WTC11 (cell line): Measurements from ENCODE around the gene ATP5F1D.

Experiments used
- CREB1 ChIP-seq: sonication (generic); formaldehyde crosslinking; IDR thresholded peaks from 2 replicates; pipeline ENCODE4 v1.8.0; 2023; ENCODE audit warnings: mild to moderate bottlenecking, missing genetic modification reagents
- FOXP1 ChIP-seq: sonication (generic); formaldehyde crosslinking; IDR thresholded peaks from 2 replicates; pipeline ENCODE4 v1.8.0; 2022; ENCODE audit warnings: missing genetic modification reagents, mild to moderate bottlenecking, moderate library complexity, borderline replicate concordance
- SMAD3 ChIP-seq: sonication (generic); formaldehyde crosslinking; IDR thresholded peaks from 2 replicates; pipeline ENCODE4 v1.8.0; 2022; ENCODE audit warnings: missing genetic modification reagents, mild to moderate bottlenecking, borderline replicate concordance
- SP1 ChIP-seq: sonication (generic); formaldehyde crosslinking; conservative IDR thresholded peaks from 2 replicates; pipeline ENCODE4 v1.8.1; 2022; ENCODE audit warnings: missing genetic modification reagents
- TF ChIP-seq, protein P1 (sequence below): fragments of 200-600 bp; IDR thresholded peaks from 2 replicates; pipeline ENCODE4 v1.8.0; 2022; ENCODE audit warnings: antibody characterized with exemption
- TF ChIP-seq, protein P2 (sequence below): sonication (generic); formaldehyde crosslinking; IDR thresholded peaks from 2 replicates; pipeline ENCODE4 v1.8.0; 2022; ENCODE audit warnings: mild to moderate bottlenecking, missing genetic modification reagents
- TF ChIP-seq, protein P3 (sequence below): sonication (generic); formaldehyde crosslinking; IDR thresholded peaks from 2 replicates; pipeline ENCODE4 v1.8.1; 2022; ENCODE audit warnings: low read depth, missing genetic modification reagents, borderline replicate concordance
- TF ChIP-seq, protein P4 (sequence below): sonication (generic); formaldehyde crosslinking; IDR thresholded peaks from 2 replicates; pipeline ENCODE4 v1.8.1; 2023; ENCODE audit warnings: mild to moderate bottlenecking, missing genetic modification reagents, moderate library complexity
- TF ChIP-seq, protein P5 (sequence below): fragments of 250-450 bp; sonication (Bioruptor Pico); IDR thresholded peaks from 2 replicates; pipeline ENCODE4 v1.8.0; 2021; ENCODE audit warnings: mild to moderate bottlenecking

DNA sequence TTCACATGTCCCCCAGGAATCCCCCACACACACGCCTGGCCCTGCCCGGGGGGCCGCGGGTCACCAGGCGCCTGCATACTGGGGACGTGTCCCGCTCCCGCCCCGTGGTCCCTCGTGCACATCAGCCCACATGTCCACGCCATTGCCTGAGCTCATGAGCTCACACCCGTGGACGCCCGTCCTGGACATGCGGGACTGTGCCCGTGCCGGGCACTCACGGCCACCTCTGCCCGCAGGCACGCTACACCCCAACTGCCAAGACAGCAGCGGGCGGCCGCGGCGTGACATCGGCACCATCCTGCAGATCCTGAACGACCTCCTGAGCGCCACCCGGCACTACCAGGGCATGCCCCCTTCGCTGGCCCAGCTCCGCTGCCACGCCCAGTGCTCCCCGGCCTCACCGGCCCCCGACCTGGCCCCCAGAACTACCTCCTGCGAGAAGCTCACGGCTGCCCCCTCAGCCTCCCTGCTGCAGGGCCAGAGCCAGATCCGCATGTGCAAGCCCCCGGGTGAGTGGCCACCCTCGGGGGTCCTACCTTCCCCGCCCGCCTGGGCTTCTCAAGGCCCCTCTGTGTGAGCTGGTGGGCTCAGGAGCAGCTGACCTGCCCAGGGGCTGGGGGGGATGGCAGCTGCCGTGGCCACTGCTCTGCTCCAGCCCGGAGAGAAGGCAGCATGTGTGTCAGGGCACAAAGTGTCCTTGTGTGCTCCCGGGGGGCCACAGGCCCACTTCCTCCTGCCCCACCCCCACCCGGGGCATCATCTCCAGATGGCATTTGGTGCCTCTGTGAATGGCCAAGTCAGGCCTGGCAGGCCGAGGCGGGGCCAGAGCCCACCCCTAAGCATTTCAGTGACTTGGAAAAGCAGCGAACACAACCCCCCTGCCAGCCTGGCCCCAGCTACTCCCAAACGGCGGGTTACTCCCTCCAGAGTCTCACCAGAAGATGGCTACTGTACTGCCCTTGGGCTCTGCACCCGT, 13.9 kb downstream of the ATP5F1D start:
- TF ChIP-seq, protein P1, sequence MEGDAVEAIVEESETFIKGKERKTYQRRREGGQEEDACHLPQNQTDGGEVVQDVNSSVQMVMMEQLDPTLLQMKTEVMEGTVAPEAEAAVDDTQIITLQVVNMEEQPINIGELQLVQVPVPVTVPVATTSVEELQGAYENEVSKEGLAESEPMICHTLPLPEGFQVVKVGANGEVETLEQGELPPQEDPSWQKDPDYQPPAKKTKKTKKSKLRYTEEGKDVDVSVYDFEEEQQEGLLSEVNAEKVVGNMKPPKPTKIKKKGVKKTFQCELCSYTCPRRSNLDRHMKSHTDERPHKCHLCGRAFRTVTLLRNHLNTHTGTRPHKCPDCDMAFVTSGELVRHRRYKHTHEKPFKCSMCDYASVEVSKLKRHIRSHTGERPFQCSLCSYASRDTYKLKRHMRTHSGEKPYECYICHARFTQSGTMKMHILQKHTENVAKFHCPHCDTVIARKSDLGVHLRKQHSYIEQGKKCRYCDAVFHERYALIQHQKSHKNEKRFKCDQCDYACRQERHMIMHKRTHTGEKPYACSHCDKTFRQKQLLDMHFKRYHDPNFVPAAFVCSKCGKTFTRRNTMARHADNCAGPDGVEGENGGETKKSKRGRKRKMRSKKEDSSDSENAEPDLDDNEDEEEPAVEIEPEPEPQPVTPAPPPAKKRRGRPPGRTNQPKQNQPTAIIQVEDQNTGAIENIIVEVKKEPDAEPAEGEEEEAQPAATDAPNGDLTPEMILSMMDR: no peak
- no peak for TF ChIP-seq CREB1
- TF ChIP-seq, protein P2, sequence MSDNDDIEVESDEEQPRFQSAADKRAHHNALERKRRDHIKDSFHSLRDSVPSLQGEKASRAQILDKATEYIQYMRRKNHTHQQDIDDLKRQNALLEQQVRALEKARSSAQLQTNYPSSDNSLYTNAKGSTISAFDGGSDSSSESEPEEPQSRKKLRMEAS (CRISPR knock-in tag): no peak
- TF ChIP-seq, protein P3, sequence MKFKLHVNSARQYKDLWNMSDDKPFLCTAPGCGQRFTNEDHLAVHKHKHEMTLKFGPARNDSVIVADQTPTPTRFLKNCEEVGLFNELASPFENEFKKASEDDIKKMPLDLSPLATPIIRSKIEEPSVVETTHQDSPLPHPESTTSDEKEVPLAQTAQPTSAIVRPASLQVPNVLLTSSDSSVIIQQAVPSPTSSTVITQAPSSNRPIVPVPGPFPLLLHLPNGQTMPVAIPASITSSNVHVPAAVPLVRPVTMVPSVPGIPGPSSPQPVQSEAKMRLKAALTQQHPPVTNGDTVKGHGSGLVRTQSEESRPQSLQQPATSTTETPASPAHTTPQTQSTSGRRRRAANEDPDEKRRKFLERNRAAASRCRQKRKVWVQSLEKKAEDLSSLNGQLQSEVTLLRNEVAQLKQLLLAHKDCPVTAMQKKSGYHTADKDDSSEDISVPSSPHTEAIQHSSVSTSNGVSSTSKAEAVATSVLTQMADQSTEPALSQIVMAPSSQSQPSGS (CRISPR knock-in tag): no peak
- TF ChIP-seq, protein P4, sequence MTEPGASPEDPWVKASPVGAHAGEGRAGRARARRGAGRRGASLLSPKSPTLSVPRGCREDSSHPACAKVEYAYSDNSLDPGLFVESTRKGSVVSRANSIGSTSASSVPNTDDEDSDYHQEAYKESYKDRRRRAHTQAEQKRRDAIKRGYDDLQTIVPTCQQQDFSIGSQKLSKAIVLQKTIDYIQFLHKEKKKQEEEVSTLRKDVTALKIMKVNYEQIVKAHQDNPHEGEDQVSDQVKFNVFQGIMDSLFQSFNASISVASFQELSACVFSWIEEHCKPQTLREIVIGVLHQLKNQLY (CRISPR knock-in tag): no peak
- TF ChIP-seq SP1: no peak
- no peak for TF ChIP-seq SMAD3
- TF ChIP-seq, protein P5, sequence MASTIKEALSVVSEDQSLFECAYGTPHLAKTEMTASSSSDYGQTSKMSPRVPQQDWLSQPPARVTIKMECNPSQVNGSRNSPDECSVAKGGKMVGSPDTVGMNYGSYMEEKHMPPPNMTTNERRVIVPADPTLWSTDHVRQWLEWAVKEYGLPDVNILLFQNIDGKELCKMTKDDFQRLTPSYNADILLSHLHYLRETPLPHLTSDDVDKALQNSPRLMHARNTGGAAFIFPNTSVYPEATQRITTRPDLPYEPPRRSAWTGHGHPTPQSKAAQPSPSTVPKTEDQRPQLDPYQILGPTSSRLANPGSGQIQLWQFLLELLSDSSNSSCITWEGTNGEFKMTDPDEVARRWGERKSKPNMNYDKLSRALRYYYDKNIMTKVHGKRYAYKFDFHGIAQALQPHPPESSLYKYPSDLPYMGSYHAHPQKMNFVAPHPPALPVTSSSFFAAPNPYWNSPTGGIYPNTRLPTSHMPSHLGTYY (CRISPR knock-in tag): no peak
- TF ChIP-seq FOXP1: no peak
